Measurements from ENCODE around the gene SNED1. TPM values are rescaled to one million over a fixed set of nuclear protein-coding genes. Genes with fewer than 3 reads are reported as not detected.
A peak's percentile ranks its signal among the peaks of the same experiment; 100 is the strongest.

The SNED1 gene
- polyA plus RNA-seq, 3 donors, result 0.02 to 3.4 (median 0.12) TPM

- TF ChIP-seq, protein P1, sequence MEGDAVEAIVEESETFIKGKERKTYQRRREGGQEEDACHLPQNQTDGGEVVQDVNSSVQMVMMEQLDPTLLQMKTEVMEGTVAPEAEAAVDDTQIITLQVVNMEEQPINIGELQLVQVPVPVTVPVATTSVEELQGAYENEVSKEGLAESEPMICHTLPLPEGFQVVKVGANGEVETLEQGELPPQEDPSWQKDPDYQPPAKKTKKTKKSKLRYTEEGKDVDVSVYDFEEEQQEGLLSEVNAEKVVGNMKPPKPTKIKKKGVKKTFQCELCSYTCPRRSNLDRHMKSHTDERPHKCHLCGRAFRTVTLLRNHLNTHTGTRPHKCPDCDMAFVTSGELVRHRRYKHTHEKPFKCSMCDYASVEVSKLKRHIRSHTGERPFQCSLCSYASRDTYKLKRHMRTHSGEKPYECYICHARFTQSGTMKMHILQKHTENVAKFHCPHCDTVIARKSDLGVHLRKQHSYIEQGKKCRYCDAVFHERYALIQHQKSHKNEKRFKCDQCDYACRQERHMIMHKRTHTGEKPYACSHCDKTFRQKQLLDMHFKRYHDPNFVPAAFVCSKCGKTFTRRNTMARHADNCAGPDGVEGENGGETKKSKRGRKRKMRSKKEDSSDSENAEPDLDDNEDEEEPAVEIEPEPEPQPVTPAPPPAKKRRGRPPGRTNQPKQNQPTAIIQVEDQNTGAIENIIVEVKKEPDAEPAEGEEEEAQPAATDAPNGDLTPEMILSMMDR (IDR thresholded peaks at IDR 0.05), result no peak
- no peaks in the 10 kb centered on the region for H3K79me2 ChIP-seq (ENCODE audit: insufficient read depth, low read length)
- peaks cover 9% of the 10 kb centered on the region in 2 donors for H3K36me3 Mint-ChIP-seq
- peaks cover 24 to 26% of the 10 kb centered on the region in 2 donors for H3K9me3 ChIP-seq (replicated peaks in 1 of 2; ENCODE audit: control insufficient read depth in 1 of 2, insufficient read depth in 1 of 2, low read length in 2 of 2)
- 98% methylated on average over 13 of the region's 21 CpGs for WGBS (ENCODE audit: insufficient coverage)
- H3K9me3 Mint-ChIP-seq, result peaks cover 20 to 45% (median 35%) of the 10 kb centered on the region in 7 donors
- peak overlapping the region in 1 of 2 donors; percentile 47 for H3K4me3 Mint-ChIP-seq
- no peak overlapping the region for H2AFZ ChIP-seq (ENCODE audit: insufficient read depth, low read depth, low read length, poor library complexity, severe bottlenecking)
- H3K9ac ChIP-seq (ENCODE audit: insufficient read depth, low read length, poor library complexity, severe bottlenecking), result no peak overlapping the region
- peaks cover 10% of the 10 kb centered on the region for H4K20me1 ChIP-seq (ENCODE audit: insufficient read depth, low read length)
- no peaks in the 10 kb centered on the region for H3K36me3 ChIP-seq (replicated peaks in 1 of 2; ENCODE audit: control insufficient read depth in 1 of 2, insufficient read depth in 2 of 2, low read length in 2 of 2)
- no peak overlapping the region for H3K27ac Mint-ChIP-seq
- H3K27ac ChIP-seq (ENCODE audit: low read depth in 1 of 2, low read length in 2 of 2), result no peak overlapping the region
- DNase-seq, result peak in 1 of 3 donors; percentile 2
- no peak overlapping the region for H3K4me2 ChIP-seq (replicated peaks; ENCODE audit: extremely low read depth, low read length, poor library complexity, severe bottlenecking)
- H3K27me3 ChIP-seq (ENCODE audit: control insufficient read depth in 2 of 2, insufficient read depth in 2 of 2, low read length in 2 of 2), result peaks cover 4 to 37% of the 10 kb centered on the region in 2 donors
- H3K4me1 Mint-ChIP-seq, result peaks cover 9% of the 10 kb centered on the region
- peaks cover 33 to 57% (median 35%) of the 10 kb centered on the region in 3 donors for H3K27me3 Mint-ChIP-seq (ENCODE audit: low read depth in 3 of 3)
- H3K4me3 ChIP-seq (replicated peaks in 1 of 3; ENCODE audit: low read depth in 2 of 3, low read length in 3 of 3), result no peak overlapping the region
- H3K4me1 ChIP-seq (ENCODE audit: control insufficient read depth in 1 of 2, insufficient read depth in 2 of 2, low read length in 2 of 2), result peaks cover 10 to 20% of the 10 kb centered on the region in 2 donors
- intact Hi-C loops (cut with micrococcal nuclease), result no loop called here
Measured at GRCh38 chr2:241001413-241002274, 3.2 kb downstream of the SNED1 start.

- H3K4me3 ChIP-seq (replicated peaks in 1 of 3; ENCODE audit: low read depth in 2 of 3, low read length in 3 of 3), result no peak overlapping the region
- TF ChIP-seq, protein P1 (IDR thresholded peaks at IDR 0.05), result no peak
- H4K20me1 ChIP-seq (ENCODE audit: insufficient read depth, low read length), result peaks cover 10% of the 10 kb centered on the region
- 96% methylated on average over 9 of the region's 11 CpGs for WGBS (ENCODE audit: insufficient coverage)
- H3K79me2 ChIP-seq (ENCODE audit: insufficient read depth, low read length), result no peaks in the 10 kb centered on the region
- H3K4me1 Mint-ChIP-seq, result peaks cover 8% of the 10 kb centered on the region
- H3K4me3 Mint-ChIP-seq, result peak overlapping the region in 1 of 2 donors; percentile 24
- peak in 1 of 3 donors; percentile 2 for DNase-seq
- no peak overlapping the region for H2AFZ ChIP-seq (ENCODE audit: insufficient read depth, low read depth, low read length, poor library complexity, severe bottlenecking)
- H3K36me3 Mint-ChIP-seq, result peaks cover 9% of the 10 kb centered on the region in 2 donors
- H3K27me3 ChIP-seq (ENCODE audit: control insufficient read depth in 2 of 2, insufficient read depth in 2 of 2, low read length in 2 of 2), result peaks cover 4 to 29% of the 10 kb centered on the region in 2 donors
- H3K27ac Mint-ChIP-seq, result no peak overlapping the region
- H3K9me3 Mint-ChIP-seq, result peaks cover 20 to 45% (median 35%) of the 10 kb centered on the region in 7 donors
- no peak overlapping the region for H3K9ac ChIP-seq (ENCODE audit: insufficient read depth, low read length, poor library complexity, severe bottlenecking)
- H3K9me3 ChIP-seq (replicated peaks in 1 of 2; ENCODE audit: control insufficient read depth in 1 of 2, insufficient read depth in 1 of 2, low read length in 2 of 2), result peaks cover 24 to 26% of the 10 kb centered on the region in 2 donors
- peaks cover 10 to 20% of the 10 kb centered on the region in 2 donors for H3K4me1 ChIP-seq (ENCODE audit: control insufficient read depth in 1 of 2, insufficient read depth in 2 of 2, low read length in 2 of 2)
- peaks cover 27 to 49% (median 32%) of the 10 kb centered on the region in 3 donors for H3K27me3 Mint-ChIP-seq (ENCODE audit: low read depth in 3 of 3)
- H3K4me2 ChIP-seq (replicated peaks; ENCODE audit: extremely low read depth, low read length, poor library complexity, severe bottlenecking), result no peak overlapping the region
- intact Hi-C loops (cut with micrococcal nuclease), result no loop called here
- no peaks in the 10 kb centered on the region for H3K36me3 ChIP-seq (replicated peaks in 1 of 2; ENCODE audit: control insufficient read depth in 1 of 2, insufficient read depth in 2 of 2, low read length in 2 of 2)
- H3K27ac ChIP-seq (ENCODE audit: low read depth in 1 of 2, low read length in 2 of 2), result no peak overlapping the region
Measured at GRCh38 chr2:241002275-241003046, 4.0 kb downstream of the SNED1 start.

Measured in CD14-positive monocyte (primary cell).